Stimulated activated CD4-positive, alpha-beta T cell treated with anti-CD3 and anti-CD28 coated beads, Interleukin-4, amount 100 ng/mL, for 4 hours (primary cell): ENCODE measurements around the gene TTC28.
"Not testable (repeated sequence)": the region's sequence is repeated elsewhere in the genome, so short reads cannot be mapped to it uniquely, and the experiment has no call there.

Experiments
- DNase-seq, 2 experiments: peaks; one replicate each; pipeline ENCODE4 v3.0.0-alpha.2; 2020

Gene TTC28

DNA sequence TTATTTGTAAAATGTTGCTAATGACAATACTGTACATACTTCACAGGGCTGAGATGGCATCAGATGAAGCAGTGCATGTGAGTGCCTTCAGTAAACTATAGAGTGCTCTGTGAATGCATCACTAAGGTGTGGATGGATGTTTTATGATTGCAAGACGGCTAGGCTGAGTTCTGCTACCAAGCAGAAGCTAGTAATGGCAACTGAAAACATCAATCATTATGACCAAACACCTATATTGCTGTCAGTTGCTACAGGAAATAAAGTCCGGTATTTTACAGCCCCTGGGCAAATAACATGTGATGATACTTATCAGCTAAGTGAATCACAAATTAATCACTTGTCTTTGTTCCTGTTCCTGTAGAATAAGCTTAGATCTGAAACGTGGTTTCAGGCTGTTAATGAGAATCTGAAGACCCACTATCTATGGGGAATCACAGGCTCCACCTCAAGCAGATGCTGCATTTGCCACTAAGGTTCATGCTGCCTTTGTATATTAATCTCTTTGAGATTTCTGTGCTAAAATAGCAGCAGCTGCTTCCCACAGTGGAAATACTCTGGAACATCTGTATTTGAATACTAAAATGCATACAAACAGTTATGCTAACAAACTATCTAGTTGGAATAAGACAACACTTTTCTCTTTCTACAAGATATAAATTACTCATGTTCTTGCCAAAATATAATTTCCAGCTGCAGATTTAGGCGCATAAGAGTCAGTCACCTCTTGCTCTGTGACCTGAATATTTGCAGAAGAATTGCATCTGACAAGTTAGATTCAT, 506.6 kb downstream of the TTC28 start:
- no peak for DNase-seq

DNA sequence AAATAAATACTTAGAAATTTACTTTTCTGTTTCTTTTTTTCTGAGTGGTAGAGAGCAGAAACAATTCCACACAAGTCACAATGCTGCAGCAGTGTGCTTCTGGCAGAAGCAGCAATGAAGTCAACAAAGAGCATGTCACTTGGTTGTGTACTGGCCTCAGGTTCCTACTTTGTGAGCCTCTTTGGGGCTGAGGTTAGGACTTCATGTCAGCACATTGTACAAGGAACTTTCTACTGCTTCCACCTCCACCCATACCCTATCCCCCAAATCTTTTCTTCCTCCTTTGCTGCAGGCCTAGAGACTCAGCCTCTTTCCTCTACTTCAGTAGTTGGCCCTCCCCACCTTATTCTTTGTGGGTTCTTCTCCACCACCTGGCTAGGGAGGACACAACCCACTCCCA, 507.9 kb downstream of the TTC28 start:
- no peak for DNase-seq

- DNase-seq, result no peak
Measured at GRCh38 chr22:28171115-28171514, 508.5 kb downstream of the TTC28 start.

- not testable (repeated sequence) for DNase-seq
Measured at GRCh38 chr22:28169314-28169713, 510.3 kb downstream of the TTC28 start.

DNA sequence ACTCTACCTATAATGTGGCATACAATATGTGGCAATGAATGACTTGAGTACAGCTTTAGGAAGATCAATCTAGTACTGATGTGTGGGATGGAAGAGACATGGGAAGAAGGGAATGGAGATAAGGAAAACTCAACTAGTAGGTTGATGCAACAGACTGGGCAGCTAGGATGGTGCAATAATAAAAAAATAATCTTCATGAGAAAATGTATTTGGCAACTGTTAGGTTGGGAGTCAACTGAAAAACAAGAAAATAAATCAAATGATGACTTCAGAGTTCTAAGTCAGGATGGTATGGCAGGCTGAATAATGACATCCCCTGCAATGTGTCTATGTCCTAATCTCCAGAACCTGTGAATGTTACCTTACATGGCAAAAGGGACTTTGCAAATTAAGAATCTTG, 523.8 kb downstream of the TTC28 start:
- no peak for DNase-seq

DNA sequence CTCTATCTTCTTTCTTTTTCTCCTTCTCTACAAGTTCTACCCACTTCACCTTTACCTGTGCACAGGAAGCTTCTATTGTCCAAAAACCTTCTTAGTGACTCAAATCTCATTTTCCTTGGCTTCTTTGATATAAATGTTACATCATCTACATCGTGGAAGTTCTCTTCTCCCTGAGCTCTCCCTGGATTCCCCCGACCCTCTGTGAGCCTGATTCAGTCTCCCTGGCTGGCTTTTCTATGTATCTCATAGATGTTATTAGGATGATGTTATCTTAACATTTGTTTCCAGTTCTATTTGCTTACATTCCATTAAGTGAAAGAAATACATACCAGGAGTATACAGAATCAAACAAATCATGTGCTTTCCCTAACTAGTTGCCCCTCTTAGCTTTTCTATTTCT, 524.8 kb downstream of the TTC28 start:
- DNase-seq, result no peak

GRCh38 chr22:28151151-28151816, 528.4 kb downstream of the TTC28 start:
- DNase-seq, result no peak

DNA sequence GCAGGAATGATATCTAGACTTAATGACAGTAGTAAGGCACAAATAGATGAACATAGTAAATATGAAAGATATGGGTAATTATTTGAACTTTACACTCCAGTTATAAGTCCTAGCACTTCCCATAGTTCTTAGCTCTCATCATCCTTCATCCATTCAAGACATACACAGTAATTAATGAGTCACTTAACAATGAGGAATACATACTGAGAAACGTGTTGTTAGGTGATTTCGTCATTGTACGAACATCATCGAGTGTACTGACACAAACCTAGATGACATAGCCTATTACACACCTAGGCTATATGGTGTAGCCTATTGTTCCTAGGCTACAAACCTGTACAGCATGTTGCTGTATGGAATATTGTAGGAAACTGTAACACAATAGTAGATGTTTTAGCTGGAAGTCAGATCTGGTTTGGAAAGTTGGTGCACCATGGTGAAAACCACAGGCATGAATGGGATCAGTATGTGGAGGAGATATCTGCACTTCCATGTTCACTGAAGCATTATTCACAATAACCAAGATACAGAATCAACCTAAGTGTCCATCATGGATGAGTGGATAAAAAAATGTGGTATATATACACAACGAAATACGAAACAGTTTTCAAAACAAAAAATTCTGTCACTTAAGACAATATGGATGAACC, 530.7 kb downstream of the TTC28 start:
- no peak for DNase-seq

GRCh38 chr22:28147401-28147800, 532.2 kb downstream of the TTC28 start:
- no peak for DNase-seq

DNA sequence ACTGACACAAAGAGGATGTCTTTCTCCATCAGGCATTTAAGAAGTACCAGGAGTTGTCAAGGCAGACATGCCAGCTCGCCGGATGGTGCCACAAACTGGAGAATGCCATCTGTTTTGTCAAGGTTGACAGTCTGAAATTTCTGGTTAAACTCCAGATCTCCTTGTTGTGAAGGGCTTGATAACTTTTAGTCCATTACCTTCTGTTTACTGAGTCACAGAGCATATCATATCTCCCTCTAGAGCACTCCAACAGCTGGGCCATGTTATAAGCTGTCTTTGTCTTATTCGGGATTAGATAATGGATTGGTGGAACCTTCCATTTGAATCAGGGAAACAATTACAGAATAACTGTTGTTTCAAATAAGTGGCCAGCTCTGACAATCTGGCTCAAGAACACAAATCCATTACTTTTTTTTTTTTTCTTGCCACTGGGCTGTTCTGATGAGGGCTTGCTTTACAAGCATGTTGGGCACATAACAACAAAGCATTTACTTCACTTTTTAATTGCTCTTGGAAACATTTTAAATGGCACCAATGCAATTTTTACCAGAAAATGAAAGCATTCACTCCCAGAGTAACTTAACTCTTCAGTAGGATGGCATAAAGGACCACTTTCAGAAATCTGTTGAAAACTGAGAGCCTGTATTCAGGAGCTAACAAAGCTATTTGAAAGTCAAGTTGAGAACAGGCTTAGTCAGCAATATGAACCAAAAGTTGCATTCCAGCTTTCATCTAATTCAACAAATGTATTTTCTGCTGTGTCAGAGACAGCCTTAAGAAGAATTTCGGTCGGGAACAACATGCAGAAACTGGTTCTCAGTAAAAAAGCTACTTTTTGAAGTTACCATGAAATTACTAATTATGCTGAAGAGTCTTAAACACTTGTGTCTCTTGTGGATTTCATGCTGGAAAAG, 533.0 kb downstream of the TTC28 start:
- no peak for DNase-seq

DNA sequence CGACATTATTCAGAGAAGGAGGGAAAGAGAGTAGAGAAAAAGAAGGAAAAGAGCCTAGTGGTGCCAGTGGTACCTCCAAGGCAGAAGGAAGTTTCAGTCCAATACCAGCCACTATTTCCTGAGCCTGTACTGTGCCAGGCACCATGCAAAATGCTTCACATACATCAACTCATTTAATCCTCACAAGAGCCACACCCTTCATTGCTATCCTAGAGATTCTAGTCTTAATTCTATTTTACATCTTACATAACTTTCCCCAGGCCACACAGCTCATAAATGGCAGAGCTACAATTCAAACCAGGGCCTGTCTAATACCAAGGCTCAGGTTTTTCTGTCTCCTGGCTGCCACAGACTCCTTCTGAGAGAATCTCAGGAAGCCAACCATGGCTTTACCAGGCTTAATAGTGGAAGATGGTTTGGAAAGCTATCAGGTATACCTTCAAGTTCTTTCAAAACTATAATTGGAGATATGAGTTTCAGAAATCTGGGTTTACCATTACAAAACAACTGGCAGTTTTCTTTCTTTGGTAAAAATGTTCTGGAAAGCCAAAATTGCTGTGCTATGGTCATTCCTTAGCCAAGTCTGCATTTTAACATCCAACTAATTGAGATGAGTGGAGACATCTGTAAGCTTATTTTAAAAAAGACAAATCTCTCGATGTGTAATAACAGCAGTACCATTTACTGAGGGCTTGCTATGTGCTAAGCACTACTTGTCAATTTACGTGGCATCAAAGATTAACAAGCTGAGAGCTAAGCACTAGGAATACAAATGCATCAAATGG, 535.5 kb downstream of the TTC28 start:
- no peak for DNase-seq

GRCh38 chr22:28143241-28143865, 536.3 kb downstream of the TTC28 start:
- DNase-seq, result no peak

GRCh38 chr22:28142361-28142961, 537.2 kb downstream of the TTC28 start:
- DNase-seq, result no peak

DNA sequence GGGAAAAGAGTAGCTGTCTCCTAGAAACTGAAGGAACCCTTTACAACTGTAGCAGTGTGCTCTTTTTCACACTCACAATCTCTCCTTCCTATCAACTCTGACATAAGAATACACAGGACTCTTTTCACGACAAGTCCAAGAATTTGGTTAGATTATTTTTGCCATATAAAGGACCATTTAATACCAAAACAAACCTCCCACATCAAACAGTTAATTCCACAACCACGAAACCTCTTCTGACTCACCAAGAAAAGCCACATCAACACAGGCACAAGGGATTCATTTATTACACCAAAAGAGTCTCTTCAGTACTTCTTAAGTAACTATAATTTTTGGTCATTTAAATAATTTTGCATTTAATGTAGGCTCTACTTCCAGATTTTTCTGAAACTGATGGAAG, 538.0 kb downstream of the TTC28 start:
- DNase-seq, result no peak

DNA sequence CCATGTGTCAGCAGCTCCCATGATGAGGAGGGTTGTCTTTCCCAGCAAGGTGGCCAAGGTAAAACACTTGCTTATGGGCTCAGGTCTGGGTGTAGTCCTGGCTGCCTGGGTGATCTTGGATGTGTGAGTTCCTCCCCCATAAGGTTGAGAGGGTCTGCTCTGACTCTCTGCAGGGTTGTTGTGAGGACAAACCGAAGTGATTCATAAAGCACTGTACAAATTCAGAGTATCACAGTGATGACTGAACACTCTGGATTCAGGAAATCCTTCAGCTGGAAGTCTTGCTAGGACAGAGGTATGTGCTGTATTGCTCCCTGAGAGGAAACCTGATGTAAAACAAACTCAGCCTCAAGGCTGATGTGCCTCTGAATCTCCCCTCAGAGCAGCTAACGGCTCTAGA, 539.7 kb downstream of the TTC28 start:
- DNase-seq, result no peak

- DNase-seq, result no peak
Measured at GRCh38 chr22:28139516-28139915, 540.1 kb downstream of the TTC28 start.

GRCh38 chr22:28137036-28137435, 542.6 kb downstream of the TTC28 start:
- no peak for DNase-seq

- DNase-seq, result no peak
Measured at GRCh38 chr22:28132466-28132865, 547.2 kb downstream of the TTC28 start.

- no peak for DNase-seq
Measured at GRCh38 chr22:28129319-28129962, 550.2 kb downstream of the TTC28 start.

- DNase-seq, result no peak
Measured at GRCh38 chr22:28128827-28129226, 550.8 kb downstream of the TTC28 start.

DNA sequence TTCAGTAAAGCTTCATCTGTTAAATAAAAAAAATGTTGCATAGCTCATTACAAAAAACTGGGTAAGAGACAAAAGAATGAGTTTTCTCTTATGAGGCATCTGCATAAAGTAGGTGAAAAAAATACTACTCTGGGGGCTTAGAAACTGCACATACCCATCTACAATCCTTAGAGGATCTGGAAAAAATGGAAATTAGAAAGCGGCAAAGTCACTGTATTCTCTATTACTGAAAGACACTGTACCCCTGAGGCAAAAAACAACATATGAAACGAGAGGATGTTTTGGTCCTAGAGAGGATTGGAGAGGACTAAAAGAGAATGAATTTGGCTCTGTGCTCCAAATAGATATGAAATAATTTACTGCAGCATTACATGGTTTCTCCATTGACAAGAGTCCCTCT, 553.8 kb downstream of the TTC28 start:
- no peak for DNase-seq
